ENCODE data around the gene EGFL8. TPM values are rescaled to one million over a fixed set of nuclear protein-coding genes. Genes with fewer than 3 reads are reported as not detected.

EGFL8 gene
- 5.7 TPM for total RNA-seq

DNA sequence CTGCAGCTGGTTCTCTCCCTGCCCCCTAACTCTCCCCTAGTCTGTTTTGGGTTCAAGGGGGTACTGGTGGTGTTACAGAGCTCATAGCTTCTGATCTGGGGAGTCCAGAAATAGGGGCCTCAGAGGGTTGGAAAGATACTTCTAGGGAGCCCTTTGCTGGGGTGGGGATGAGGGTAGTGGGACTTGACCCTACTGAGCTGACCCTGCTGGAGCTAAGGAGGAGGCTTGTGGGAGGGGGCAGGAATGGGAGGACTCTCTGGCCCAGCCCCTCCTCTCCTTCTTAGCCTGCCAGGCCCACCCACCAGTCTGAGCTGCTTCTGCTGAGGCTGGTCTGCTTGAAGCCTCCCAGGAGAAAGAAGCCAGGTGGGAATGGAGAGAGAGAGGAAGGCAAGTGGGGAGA is at the start of gene EGFL8:
TSS of gene EGFL8 (plus strand) at position 301 of the 400 bp plus-strand sequence. CDS start 1,571 bp downstream, outside the sequence.
- no peak for FAIRE-seq

DNA sequence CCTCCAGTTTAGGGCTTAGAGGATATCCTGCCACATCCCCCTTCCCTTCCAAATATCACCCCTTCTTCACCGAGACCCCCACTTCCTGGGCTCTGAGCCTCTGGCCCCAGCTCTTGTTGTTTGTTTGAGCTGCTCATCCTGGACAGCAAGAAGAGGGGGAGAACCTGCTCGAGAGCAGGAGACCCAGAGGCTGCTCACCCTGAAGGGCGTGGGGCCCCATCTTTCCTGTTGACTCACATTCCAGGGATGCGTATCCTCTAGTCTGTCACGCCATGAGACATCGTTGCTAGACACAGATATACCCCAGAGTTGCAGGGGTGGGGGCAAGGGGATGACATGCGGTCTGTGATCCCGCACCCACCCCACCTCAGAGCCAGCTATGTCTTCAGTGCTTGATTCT is 49.6 kb upstream of the EGFL8 start:
- DNase-seq (ENCODE audit: low spot score in 2 of 2) (no peak), FAIRE-seq (no peak)

More for the DNA sequence above, at the start of gene EGFL8:
- DNase-seq (ENCODE audit: low spot score in 2 of 2), result no peak

- no peak for FAIRE-seq
- no peak for DNase-seq (ENCODE audit: low spot score in 2 of 2)
These were observed 48.8 kb upstream of the EGFL8 start for GRCh38 chr6:32115623-32116022.

- peak in 1 of 2 donors; percentile 40 for DNase-seq (ENCODE audit: low spot score in 2 of 2)
- no peak for FAIRE-seq
These were observed 47.7 kb upstream of the EGFL8 start for GRCh38 chr6:32116674-32117073.

DNA sequence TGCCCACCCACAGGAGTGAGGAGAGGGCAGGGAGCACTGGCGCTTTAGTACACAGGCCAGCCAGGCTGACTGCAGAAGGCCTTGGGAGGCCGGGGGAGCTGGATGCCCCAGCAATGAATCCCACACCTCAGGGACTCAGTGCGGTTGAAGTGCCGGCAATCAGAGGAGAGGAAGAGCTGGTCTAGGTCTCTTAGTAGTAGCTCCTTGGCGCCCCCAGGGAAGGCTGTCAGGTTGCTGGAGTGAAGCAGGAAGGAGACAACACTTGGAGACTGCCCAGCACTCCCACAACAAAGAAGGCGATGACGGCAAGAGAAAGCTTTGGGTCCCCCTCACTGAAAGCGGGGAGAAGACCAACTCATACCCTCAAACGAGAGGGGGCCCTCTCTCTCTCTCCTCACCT is 46.9 kb upstream of the EGFL8 start:
- DNase-seq (ENCODE audit: low spot score in 2 of 2), result no peak
- no peak for FAIRE-seq

GRCh38 chr6:32118782-32119628 is 45.4 kb upstream of the EGFL8 start:
- no peak for FAIRE-seq
- DNase-seq (ENCODE audit: low spot score in 2 of 2), result peak; percentile 65 to 88

DNA sequence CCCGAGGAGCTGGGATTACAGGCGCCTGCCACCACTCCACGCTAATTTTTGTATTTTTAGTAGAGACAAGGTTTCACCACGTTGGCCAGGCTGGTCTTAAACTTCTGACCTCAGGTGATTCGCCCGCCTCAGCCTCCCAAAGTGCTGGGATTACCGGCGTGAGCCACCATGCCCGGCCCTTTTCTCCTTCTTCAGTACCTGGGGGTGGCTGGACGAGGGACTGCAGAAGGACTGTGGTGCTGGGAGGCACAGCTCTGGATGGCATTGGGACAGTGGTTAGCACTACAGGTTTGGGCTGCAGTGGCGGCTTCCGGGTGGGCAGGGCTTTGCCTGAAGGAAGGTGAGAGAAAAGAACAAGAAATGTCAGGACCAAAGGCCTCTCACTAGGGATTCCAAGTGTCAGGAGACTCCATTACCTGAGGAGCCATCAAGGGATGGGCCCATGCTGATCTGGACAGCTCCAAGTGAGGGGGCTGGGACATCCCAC is 43.8 kb upstream of the EGFL8 start:
- FAIRE-seq (no peak), DNase-seq (ENCODE audit: low spot score in 2 of 2) (no peak)

GRCh38 chr6:32123681-32124080 is 40.7 kb upstream of the EGFL8 start:
- DNase-seq (ENCODE audit: low spot score in 2 of 2) (no peak), FAIRE-seq (no peak)

DNA sequence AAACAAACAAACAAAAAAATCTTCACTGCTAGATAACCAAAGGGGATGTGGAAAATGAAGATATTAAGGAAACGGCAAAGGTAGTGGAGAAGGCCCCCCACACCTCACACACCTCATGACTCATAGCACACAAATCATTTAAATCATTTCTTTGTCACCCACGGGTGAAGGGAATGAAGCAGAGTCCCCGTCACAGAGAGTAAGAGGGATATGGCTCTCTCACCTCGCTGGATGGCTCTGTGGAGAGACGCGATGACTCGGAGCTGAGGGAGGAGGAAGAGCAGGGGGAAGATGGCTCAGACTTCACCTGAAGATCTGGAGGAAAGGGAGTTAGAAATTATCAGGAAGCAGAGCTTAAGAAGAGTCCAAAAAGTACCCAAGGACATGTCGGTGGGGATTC is 37.5 kb upstream of the EGFL8 start:
- no peak for FAIRE-seq
- no peak for DNase-seq (ENCODE audit: low spot score in 2 of 2)

DNA sequence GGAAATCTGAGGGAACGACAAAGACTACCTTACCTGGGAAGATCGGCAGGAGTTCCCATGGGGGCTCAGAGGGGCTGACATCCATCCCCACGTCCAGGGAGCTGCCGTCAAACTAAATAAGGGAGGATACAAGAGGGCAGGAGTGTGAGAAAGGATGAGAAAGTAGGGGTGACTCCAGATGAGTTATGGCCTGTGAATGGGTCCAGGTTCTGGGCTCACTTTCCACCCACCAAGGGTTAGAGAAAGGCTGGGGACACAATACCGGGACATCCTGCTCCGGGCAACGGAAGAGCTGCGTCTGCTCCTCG is 37.0 kb upstream of the EGFL8 start:
- no peak for DNase-seq (ENCODE audit: low spot score in 2 of 2)
- no peak for FAIRE-seq

- DNase-seq (ENCODE audit: low spot score in 2 of 2), result peak; percentile 91 to 95
These were observed 36.4 kb upstream of the EGFL8 start, which contains the start of gene ATF6B for GRCh38 chr6:32127717-32128592. Gene ATF6B, minus strand, starts transcription at chr6:32128246. Its CDS starts 39 bp downstream, at chr6:32128207.

DNA sequence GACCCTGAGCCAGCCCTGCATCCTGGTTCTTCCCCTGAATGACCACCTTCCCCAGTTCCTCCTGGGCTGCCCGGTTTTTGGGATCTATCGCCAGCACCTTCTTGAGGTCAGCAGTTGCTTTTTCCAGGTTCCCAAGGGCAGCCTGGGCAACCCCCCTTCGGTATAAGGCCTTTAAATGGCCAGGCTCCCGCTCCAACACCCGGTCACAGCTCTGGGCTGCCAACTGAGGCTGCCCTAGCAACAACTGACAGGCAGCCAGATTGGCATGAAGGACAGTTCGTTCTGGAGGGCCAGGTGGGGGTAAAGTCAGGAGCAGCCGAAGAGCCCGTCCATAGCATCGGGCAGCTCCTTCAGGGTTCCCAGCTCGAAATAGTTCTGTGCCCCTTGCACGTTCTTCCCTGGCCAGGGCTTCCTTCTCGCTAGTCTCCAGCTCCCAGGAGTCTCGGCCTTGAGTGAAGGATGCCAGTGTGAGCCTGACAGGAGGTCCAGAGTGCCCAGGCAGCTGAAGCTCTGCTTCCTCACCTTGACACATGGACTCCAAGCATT is 35.6 kb upstream of the EGFL8 start:
- FAIRE-seq (no peak), DNase-seq (ENCODE audit: low spot score in 2 of 2) (no peak)

More at GRCh38 chr6:32127717-32128592, 36.4 kb upstream of the EGFL8 start, which contains the start of gene ATF6B:
- peak; percentile 92 for FAIRE-seq

GRCh38 chr6:32129297-32130088 is 34.9 kb upstream of the EGFL8 start:
- FAIRE-seq, result no peak

DNA sequence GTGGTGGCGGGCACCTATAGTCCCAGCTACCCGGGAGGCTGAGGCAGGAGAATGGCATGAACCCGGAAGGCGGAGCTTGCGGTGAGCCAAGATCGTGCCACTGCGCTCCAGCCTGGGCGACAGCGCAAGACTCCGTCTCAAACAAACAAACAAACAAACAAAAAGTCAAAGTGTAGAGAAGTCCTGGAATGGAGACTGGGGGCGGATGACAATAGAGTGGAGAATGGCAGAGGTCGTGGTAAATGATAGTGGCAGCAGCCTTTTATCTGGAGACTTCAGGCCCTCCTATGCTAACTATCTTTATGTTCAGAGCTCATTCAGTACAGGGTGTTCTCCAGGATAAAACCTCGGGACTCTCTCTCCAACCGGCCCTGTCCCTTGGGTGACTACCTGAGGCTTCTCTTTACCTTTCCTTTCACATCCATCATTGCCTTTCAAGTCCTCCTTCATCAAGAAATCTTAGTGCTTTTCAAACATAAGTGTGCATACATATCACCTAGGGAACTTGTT is 32.9 kb upstream of the EGFL8 start:
- FAIRE-seq (no peak), DNase-seq (ENCODE audit: low spot score in 2 of 2) (no peak)

More at GRCh38 chr6:32129297-32130088, 34.9 kb upstream of the EGFL8 start:
- no peak for DNase-seq (ENCODE audit: low spot score in 2 of 2)

DNA sequence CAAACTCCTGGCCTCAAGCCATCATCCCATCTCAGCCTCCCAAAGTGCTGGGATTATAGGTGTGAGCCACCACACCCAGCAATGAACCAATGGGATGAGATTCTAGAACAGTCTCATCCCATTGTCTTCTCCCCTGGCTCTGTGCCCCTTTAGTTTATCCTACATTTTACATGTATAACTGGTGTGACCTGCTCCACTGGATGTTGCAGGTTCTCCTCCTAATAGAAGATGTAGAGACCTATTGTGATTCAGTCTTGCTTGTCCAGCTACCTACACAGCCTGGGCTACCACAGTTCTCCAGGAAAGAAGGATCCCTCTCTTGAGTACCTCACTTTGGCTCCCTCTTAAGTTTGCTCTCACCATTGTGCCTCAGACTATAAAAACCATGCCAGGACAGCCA is 32.3 kb upstream of the EGFL8 start:
- FAIRE-seq (no peak), DNase-seq (ENCODE audit: low spot score in 2 of 2) (no peak)

- no peak for DNase-seq (ENCODE audit: low spot score in 2 of 2)
- FAIRE-seq, result no peak
These were observed 30.6 kb upstream of the EGFL8 start for GRCh38 chr6:32133786-32134185.

DNA sequence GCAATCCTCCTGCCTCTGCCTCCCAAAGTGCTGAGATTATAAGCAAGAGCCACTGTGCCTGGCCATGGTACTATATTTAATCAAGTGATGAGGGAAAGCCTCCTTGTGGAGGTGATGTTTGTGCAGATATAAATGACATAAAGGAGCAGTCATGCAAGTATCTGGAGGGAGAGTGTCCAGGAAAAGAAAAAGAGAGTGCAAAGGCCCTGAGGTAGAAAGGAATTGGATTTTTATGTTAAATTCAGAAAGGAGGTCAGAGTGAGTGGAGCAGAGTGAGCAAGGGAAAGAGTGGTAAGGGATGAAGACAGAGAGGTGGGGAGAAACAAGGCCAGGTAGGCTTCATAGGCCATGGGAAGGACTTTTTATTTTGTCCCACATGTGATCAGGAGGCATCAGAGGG is 26.9 kb upstream of the EGFL8 start:
- DNase-seq (ENCODE audit: low spot score in 2 of 2) (no peak), FAIRE-seq (no peak)

DNA sequence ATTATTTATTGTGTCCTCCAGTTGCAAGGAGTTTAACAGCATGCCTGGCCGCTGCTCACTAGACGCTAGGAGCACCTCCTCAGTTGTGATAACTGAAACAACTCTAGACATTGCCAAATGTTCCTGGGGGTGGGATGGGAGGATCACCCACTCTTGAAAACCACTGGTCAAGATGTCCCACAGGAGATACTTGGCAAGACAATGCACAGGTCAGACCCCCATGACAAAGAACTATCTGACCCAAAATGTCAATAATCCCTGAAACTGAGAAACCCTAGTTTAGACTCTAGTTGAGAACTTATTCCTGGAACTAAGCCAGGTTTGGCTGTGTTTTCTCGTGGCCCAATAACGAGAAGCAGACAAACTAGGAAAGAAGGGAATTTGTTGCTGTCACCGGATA is 24.8 kb upstream of the EGFL8 start:
- no peak for FAIRE-seq
- no peak for DNase-seq (ENCODE audit: low spot score in 2 of 2)

GRCh38 chr6:32140420-32141046 is 23.9 kb upstream of the EGFL8 start:
- FAIRE-seq, result no peak
- no peak for DNase-seq (ENCODE audit: low spot score in 2 of 2)

All from frontal cortex (tissue), 4 donors.